Smooth muscle cell (in vitro differentiated cells): Measurements from ENCODE around the gene C2orf92. TPM values are rescaled to one million over a fixed set of nuclear protein-coding genes. Genes with fewer than 3 reads are reported as not detected.

Experiments
- DNase-seq: peaks from one replicate; lab custom pipeline; 2025; ENCODE audit not compliant: unreplicated experiment; lab: John Stamatoyannopoulos, UW
- H2AFZ ChIP-seq: fragments of 200-600 bp; sonication (generic); 2 replicates; pipeline ENCODE4 v1.6.0; 2016; ENCODE audit warnings: antibody characterized with exemption, low read depth, mild to moderate bottlenecking
- H3F3A ChIP-seq: fragments of 200-600 bp; sonication (generic); 2 replicates; pipeline ENCODE4 v1.6.0; 2017; ENCODE audit warnings: antibody characterized with exemption, low read depth
- H3K27ac ChIP-seq: fragments of 200-600 bp; sonication (generic); 2 replicates; pipeline ENCODE4 v1.5.1; 2016; ENCODE audit warnings: low read depth, mild to moderate bottlenecking
- H3K27me3 ChIP-seq: fragments of 200-600 bp; sonication (generic); 2 replicates; pipeline ENCODE4 v1.6.1; 2016; ENCODE audit warnings: low read depth, mild to moderate bottlenecking
- H3K36me3 ChIP-seq: fragments of 200-600 bp; sonication (generic); 2 replicates; pipeline ENCODE4 v1.5.1; 2016; ENCODE audit warnings: low read depth
- H3K4me1 ChIP-seq: fragments of 200-600 bp; sonication (generic); 2 replicates; pipeline ENCODE4 v1.5.1; 2016; ENCODE audit warnings: low read depth
- H3K4me2 ChIP-seq: fragments of 200-600 bp; sonication (generic); 2 replicates; pipeline ENCODE4 v1.6.0; 2016; ENCODE audit warnings: mild to moderate bottlenecking
- H3K4me3 ChIP-seq: fragments of 200-600 bp; sonication (generic); 2 replicates; pipeline ENCODE4 v1.5.1; 2016; ENCODE audit warnings: mild to moderate bottlenecking
- H3K79me2 ChIP-seq: fragments of 200-600 bp; sonication (generic); 2 replicates; pipeline ENCODE4 v1.6.0; 2016; ENCODE audit warnings: low read depth, mild to moderate bottlenecking
- H3K9ac ChIP-seq: fragments of 200-600 bp; sonication (generic); 2 replicates; pipeline ENCODE4 v1.6.0; 2016; ENCODE audit warnings: low read depth
- H3K9me3 ChIP-seq: fragments of 200-600 bp; sonication (generic); replicated peaks from 2 replicates; pipeline ENCODE4 v1.5.1; 2016; ENCODE audit warnings: low read depth
- H4K20me1 ChIP-seq: fragments of 200-600 bp; sonication (generic); 2 replicates; pipeline ENCODE4 v1.6.0; 2016; ENCODE audit warnings: low read depth
- CTCF ChIP-seq: fragments of 200-600 bp; sonication (generic); IDR thresholded peaks from 2 replicates; pipeline ENCODE4 v1.5.1; 2017; ENCODE audit warnings: borderline replicate concordance, mild to moderate bottlenecking, antibody characterized with exemption; ENCODE audit not compliant: insufficient read depth, poor library complexity, severe bottlenecking
- WGBS: methylation state at CpG from one replicate; pipeline ENCODE4 v1.1.7; 2016; ENCODE audit warnings: low lambda C conversion rate; 5-methylcytosine and 5-hydroxymethylcytosine counted together
- polyA plus RNA-seq: library from polyadenylated mRNA; unstranded; fragments of >200 nt; fragmentation: Nextera tagmentation; extraction: Ambion mirVana; gene quantifications from 2 replicates; pipeline ENCODE4 v1.2.1, GENCODE V29; 2016
- total RNA-seq: library from RNA; depleted of rRNA; stranded (reverse); fragments of >200 nt; gene quantifications from 2 replicates; pipeline ENCODE4 v1.2.3, GENCODE V29; 2014

C2orf92 gene
- total and polyA plus RNA-seq, 2 experiments from 2014 or later = 1.0 to 7.2 TPM

- TF ChIP-seq CTCF = no peak
- H3K27me3 ChIP-seq = no peaks in the 10 kb centered on the region
- H3K9me3 ChIP-seq = no peaks in the 10 kb centered on the region
- no peaks in the 10 kb centered on the region for H4K20me1 ChIP-seq
- DNase-seq = no peak
- no peak overlapping the region for H3K4me3 ChIP-seq
- no peaks in the 10 kb centered on the region for H3K79me2 ChIP-seq
- H3K4me2 ChIP-seq = no peak overlapping the region
- no peaks in the 10 kb centered on the region for H3K4me1 ChIP-seq
- H3K9ac ChIP-seq = no peak overlapping the region
- no peaks in the 10 kb centered on the region for H3F3A ChIP-seq
- no peak overlapping the region for H3K27ac ChIP-seq
- no peaks in the 10 kb centered on the region for H3K36me3 ChIP-seq
- no peak overlapping the region for H2AFZ ChIP-seq
- 95% methylated on average over 9 of the region's 9 CpGs for WGBS
Measured at GRCh38 chr2:97738179-97739019, 68.9 kb downstream of the C2orf92 start.

GRCh38 chr2:97739020-97739892, 69.7 kb downstream of the C2orf92 start:
- Histone ChIP-seq H3K79me2 (no peaks in the 10 kb centered on the region), H3K9ac (no peak overlapping the region), H3K4me2 (no peak overlapping the region), H3K27ac (no peak overlapping the region), H3K36me3 (no peaks in the 10 kb centered on the region), H3K4me3 (no peak overlapping the region), H2AFZ (no peak overlapping the region), H3K27me3 (no peaks in the 10 kb centered on the region), H3K4me1 (no peaks in the 10 kb centered on the region), H3F3A (no peaks in the 10 kb centered on the region), H4K20me1 (no peaks in the 10 kb centered on the region), H3K9me3 (no peaks in the 10 kb centered on the region)
- no peak for TF ChIP-seq CTCF
- no peak for DNase-seq
- 94% methylated on average over 22 of the region's 23 CpGs for WGBS

GRCh38 chr2:97739893-97740245, 70.4 kb downstream of the C2orf92 start:
- Histone ChIP-seq H3K4me3 (no peak overlapping the region), H4K20me1 (no peaks in the 10 kb centered on the region), H3K4me2 (no peak overlapping the region), H3K4me1 (no peaks in the 10 kb centered on the region), H3K27me3 (no peaks in the 10 kb centered on the region), H3K36me3 (no peaks in the 10 kb centered on the region), H3F3A (no peaks in the 10 kb centered on the region), H3K9me3 (no peaks in the 10 kb centered on the region), H2AFZ (no peak overlapping the region), H3K79me2 (no peaks in the 10 kb centered on the region), H3K27ac (no peak overlapping the region), H3K9ac (no peak overlapping the region)
- DNase-seq = no peak
- TF ChIP-seq CTCF = no peak
- WGBS = 69% methylated on average over 2 of the region's 5 CpGs
